ENCODE results near the gene FYB1.
"Not testable (repeated sequence)": the region's sequence is repeated elsewhere in the genome, so short reads cannot be mapped to it uniquely, and the experiment has no call there.

FYB1 gene

GRCh38 chr5:39186289-39186688 is 33.1 kb downstream of the FYB1 start:
- DNase-seq, result no peak

- no peak for DNase-seq
Measured at GRCh38 chr5:39185761-39186160, 33.6 kb downstream of the FYB1 start.

GRCh38 chr5:39179561-39179960 is 39.8 kb downstream of the FYB1 start:
- DNase-seq, result not testable (repeated sequence)

GRCh38 chr5:39178861-39179260 is 40.5 kb downstream of the FYB1 start:
- DNase-seq, result no peak

GRCh38 chr5:39178171-39178570 is 41.2 kb downstream of the FYB1 start:
- no peak for DNase-seq

- no peak for DNase-seq
Measured at GRCh38 chr5:39177631-39177964, 41.8 kb downstream of the FYB1 start.

- no peak for DNase-seq
Measured at GRCh38 chr5:39176759-39177630, 42.4 kb downstream of the FYB1 start.

GRCh38 chr5:39175273-39175955 is 43.9 kb downstream of the FYB1 start:
- DNase-seq, result no peak

- DNase-seq, result no peak
Measured at GRCh38 chr5:39173069-39173468, 46.3 kb downstream of the FYB1 start.

GRCh38 chr5:39172593-39172992 is 46.8 kb downstream of the FYB1 start:
- DNase-seq, result no peak

- DNase-seq, result no peak
Measured at GRCh38 chr5:39171647-39172046, 47.7 kb downstream of the FYB1 start.

GRCh38 chr5:39169081-39169480 is 50.3 kb downstream of the FYB1 start:
- DNase-seq, result no peak

- DNase-seq, result no peak
Measured at GRCh38 chr5:39167972-39168342, 51.4 kb downstream of the FYB1 start.

GRCh38 chr5:39167141-39167971 is 52.0 kb downstream of the FYB1 start:
- DNase-seq, result no peak

- DNase-seq, result no peak
Measured at GRCh38 chr5:39164529-39165402, 54.6 kb downstream of the FYB1 start.

- DNase-seq, result no peak
Measured at GRCh38 chr5:39164016-39164415, 55.3 kb downstream of the FYB1 start.

- no peak for DNase-seq
Measured at GRCh38 chr5:39161578-39161977, 57.8 kb downstream of the FYB1 start.

- DNase-seq, result no peak
Measured at GRCh38 chr5:39160576-39161213, 58.7 kb downstream of the FYB1 start.

- no peak for DNase-seq
Measured at GRCh38 chr5:39159811-39160490, 59.4 kb downstream of the FYB1 start.

GRCh38 chr5:39158786-39159185 is 60.6 kb downstream of the FYB1 start:
- no peak for DNase-seq

- no peak for DNase-seq
Measured at GRCh38 chr5:39158127-39158593, 61.2 kb downstream of the FYB1 start.
